H9 (cell line): Measurements from ENCODE around the gene MYBPC2. TPM values are rescaled to one million over a fixed set of nuclear protein-coding genes. Genes with fewer than 3 reads are reported as not detected.

Source experiments
- DNase-seq: peaks from one replicate; pipeline ENCODE4 v3.0.0-alpha.2; 2017
- H2AFZ ChIP-seq: one replicate; pipeline ENCODE4 v1.6.1; 2013; ENCODE audit warnings: mild to moderate bottlenecking, low read length, control low read depth, moderate library complexity
- H2AK5ac ChIP-seq: 2 replicates; pipeline ENCODE4 v1.6.1; 2013; ENCODE audit warnings: low read length, control low read depth, mixed read lengths; ENCODE audit not compliant: insufficient read length
- H2BK120ac ChIP-seq: one replicate; pipeline ENCODE4 v1.6.1; 2013; ENCODE audit warnings: low read depth, mild to moderate bottlenecking, low read length, control low read depth, inconsistent platforms; ENCODE audit not compliant: poor library complexity, severe bottlenecking
- H2BK12ac ChIP-seq: 2 replicates; pipeline ENCODE4 v1.6.1; 2013; ENCODE audit warnings: low read length, control low read depth, mixed read lengths, low read depth; ENCODE audit not compliant: insufficient read length
- H2BK15ac ChIP-seq: 2 replicates; pipeline ENCODE4 v1.6.1; 2013; ENCODE audit warnings: low read depth, low read length, control low read depth
- H2BK20ac ChIP-seq: one replicate; pipeline ENCODE4 v1.6.1; 2013; ENCODE audit warnings: low read depth, mild to moderate bottlenecking, low read length, control low read depth, inconsistent platforms; ENCODE audit not compliant: poor library complexity, severe bottlenecking
- H2BK5ac ChIP-seq: 2 replicates; pipeline ENCODE4 v1.6.1; 2013; ENCODE audit warnings: low read length, control low read depth, mixed read lengths; ENCODE audit not compliant: insufficient read length
- H3K14ac ChIP-seq: 2 replicates; pipeline ENCODE4 v1.6.1; 2013; ENCODE audit warnings: low read length, control low read depth; ENCODE audit not compliant: insufficient read depth
- H3K18ac ChIP-seq: 2 replicates; pipeline ENCODE4 v1.6.1; 2013; ENCODE audit warnings: low read depth, mild to moderate bottlenecking, mixed read lengths, low read length, control low read depth; ENCODE audit not compliant: insufficient read length
- H3K23ac ChIP-seq: 2 replicates; pipeline ENCODE4 v1.6.1; 2013; ENCODE audit warnings: low read length, control low read depth, mixed read lengths, low read depth; ENCODE audit not compliant: insufficient read length
- H3K23me2 ChIP-seq: 2 replicates; pipeline ENCODE4 v1.6.1; 2013; ENCODE audit warnings: low read depth, mild to moderate bottlenecking, mixed read lengths, low read length, control low read depth; ENCODE audit not compliant: insufficient read length, poor library complexity, severe bottlenecking
- H3K27ac ChIP-seq: 2 replicates; pipeline ENCODE4 v1.5.1; 2013; ENCODE audit warnings: low read length, control low read depth, mixed read lengths, low read depth; ENCODE audit not compliant: insufficient read length
- H3K27me3 ChIP-seq: 2 replicates; pipeline ENCODE4 v1.6.1; 2013; ENCODE audit warnings: low read length, control low read depth, inconsistent platforms; ENCODE audit not compliant: insufficient read depth
- H3K4ac ChIP-seq: 2 replicates; pipeline ENCODE4 v1.6.1; 2013; ENCODE audit warnings: low read depth, mild to moderate bottlenecking, control low read depth, inconsistent platforms, low read length, moderate library complexity
- H3K4me1 ChIP-seq: 2 replicates; pipeline ENCODE4 v1.6.1; 2013; ENCODE audit warnings: low read length, control low read depth, inconsistent platforms; ENCODE audit not compliant: insufficient read depth
- H3K4me2 ChIP-seq: 2 replicates; pipeline ENCODE4 v1.6.1; 2013; ENCODE audit warnings: low read length, control low read depth, mixed read lengths; ENCODE audit not compliant: insufficient read length, insufficient read depth
- H3K56ac ChIP-seq: 2 replicates; pipeline ENCODE4 v1.6.1; 2013; ENCODE audit warnings: low read depth, mild to moderate bottlenecking, mixed read lengths, low read length, control low read depth; ENCODE audit not compliant: insufficient read length
- H3K79me1 ChIP-seq: 2 replicates; pipeline ENCODE4 v1.6.1; 2013; ENCODE audit warnings: low read depth, mild to moderate bottlenecking, moderate library complexity, low read length, control low read depth, inconsistent platforms; ENCODE audit not compliant: insufficient read depth, poor library complexity, severe bottlenecking
- H3K79me2 ChIP-seq: 2 replicates; pipeline ENCODE4 v1.6.1; 2013; ENCODE audit warnings: low read length, control low read depth, inconsistent platforms; ENCODE audit not compliant: insufficient read depth
- H3K9ac ChIP-seq: 2 replicates; pipeline ENCODE4 v1.6.1; 2013; ENCODE audit warnings: low read length, control low read depth, mixed read lengths; ENCODE audit not compliant: insufficient read length; ENCODE audit errors: extremely low read depth
- H3K9me3 ChIP-seq: one replicate; pipeline ENCODE4 v1.6.1; 2013; ENCODE audit warnings: low read depth, low read length, inconsistent platforms; ENCODE audit not compliant: control insufficient read depth
- H3T11ph ChIP-seq: one replicate; pipeline ENCODE4 v1.6.1; 2013; ENCODE audit warnings: mild to moderate bottlenecking, low read length, control low read depth, inconsistent platforms
- H4K20me1 ChIP-seq: one replicate; pipeline ENCODE4 v1.6.1; 2013; ENCODE audit not compliant: control insufficient read depth, insufficient read length, insufficient read depth
- H4K5ac ChIP-seq: 2 replicates; pipeline ENCODE4 v1.6.1; 2013; ENCODE audit warnings: low read depth, mild to moderate bottlenecking, mixed read lengths, low read length, control low read depth; ENCODE audit not compliant: insufficient read length
- H4K8ac ChIP-seq: replicated peaks from 2 replicates; pipeline ENCODE4 v1.6.1; 2013; ENCODE audit warnings: low read length, control low read depth, mixed read lengths, low read depth; ENCODE audit not compliant: insufficient read length
- H4K91ac ChIP-seq: 2 replicates; pipeline ENCODE4 v1.6.1; 2013; ENCODE audit warnings: low read depth, mild to moderate bottlenecking, moderate library complexity, mixed read lengths, low read length, control low read depth; ENCODE audit not compliant: insufficient read length
- H3K27ac Mint-ChIP-seq, 3 experiments: 2 replicates in 2 of 3; 3 replicates in 1 of 3; pipeline ENCODE4 v1.8.0; 2020 to 2021; ENCODE audit warnings: mixed read lengths in 3 of 3, mild to moderate bottlenecking in 1 of 3, moderate library complexity in 1 of 3
- H3K27me3 Mint-ChIP-seq: 2 replicates; pipeline ENCODE4 v1.8.0; 2021; ENCODE audit warnings: low read depth, mild to moderate bottlenecking, moderate library complexity, mixed read lengths
- H3K36me3 Mint-ChIP-seq, 3 experiments: 2 replicates in 2 of 3; 3 replicates in 1 of 3; pipeline ENCODE4 v1.8.0; 2020 to 2021; ENCODE audit warnings: low read depth in 3 of 3, mixed read lengths in 3 of 3; ENCODE audit not compliant: insufficient read depth in 1 of 3
- H3K4me1 Mint-ChIP-seq, 2 experiments: 2 replicates each; pipeline ENCODE4 v1.8.0; 2020; ENCODE audit warnings: mixed read lengths in 2 of 2
- H3K4me3 Mint-ChIP-seq, 2 experiments: 2 replicates in 1 of 2; 3 replicates in 1 of 2; pipeline ENCODE4 v1.8.0; 2020 to 2021; ENCODE audit warnings: mild to moderate bottlenecking in 2 of 2, mixed read lengths in 2 of 2, moderate library complexity in 1 of 2
- H3K9me3 Mint-ChIP-seq, 2 experiments: 2 replicates in 1 of 2; 3 replicates in 1 of 2; pipeline ENCODE4 v1.8.0; 2020; ENCODE audit warnings: mild to moderate bottlenecking in 2 of 2, mixed read lengths in 2 of 2, moderate library complexity in 1 of 2
- WGBS: extraction: QIAGEN DNeasy Blood & Tissue Kit; methylation state at CpG from one replicate; pipeline ENCODE4 v1.1.7; 2013; ENCODE audit warnings: missing lambda C conversion rate, low lambda C conversion rate, mixed read lengths; ENCODE audit not compliant: insufficient read length; ENCODE audit errors: extremely low coverage; 5-methylcytosine and 5-hydroxymethylcytosine counted together
- total RNA-seq: library from RNA; stranded (reverse); gene quantifications from 2 replicates; pipeline ENCODE4 v1.2.1, GENCODE V29; 2021
- TF ChIP-seq, protein P1 (sequence below): fragments of 200-600 bp; sonication (generic); conservative IDR thresholded peaks from 3 replicates; pipeline ENCODE4 v1.8.0; 2021; ENCODE audit warnings: antibody characterized with exemption, mild to moderate bottlenecking

Gene MYBPC2
- total RNA-seq, 1 experiment from 2014 or later: 4.9 TPM

- H3K23me2 ChIP-seq: no peaks in the 10 kb centered on the region
- H2BK15ac ChIP-seq: no peak within 1 kb of the TSS
- H3K23ac ChIP-seq: no peak within 1 kb of the TSS
- no peak within 1 kb of the TSS for H3T11ph ChIP-seq
- peaks cover 7 to 27% of the 10 kb centered on the region in 2 experiments for H3K4me1 Mint-ChIP-seq
- peak within 1 kb of the TSS; percentile 88 to 98 (median 89); a peak in 5 of 7 replicates for H3K27ac Mint-ChIP-seq
- no peak within 1 kb of the TSS for H2AK5ac ChIP-seq
- peak; percentile 98 for DNase-seq
- no peaks in the 10 kb centered on the region for H4K20me1 ChIP-seq
- H4K8ac ChIP-seq: no peak within 1 kb of the TSS
- H3K4ac ChIP-seq: no peak within 1 kb of the TSS
- TF ChIP-seq, protein P1, sequence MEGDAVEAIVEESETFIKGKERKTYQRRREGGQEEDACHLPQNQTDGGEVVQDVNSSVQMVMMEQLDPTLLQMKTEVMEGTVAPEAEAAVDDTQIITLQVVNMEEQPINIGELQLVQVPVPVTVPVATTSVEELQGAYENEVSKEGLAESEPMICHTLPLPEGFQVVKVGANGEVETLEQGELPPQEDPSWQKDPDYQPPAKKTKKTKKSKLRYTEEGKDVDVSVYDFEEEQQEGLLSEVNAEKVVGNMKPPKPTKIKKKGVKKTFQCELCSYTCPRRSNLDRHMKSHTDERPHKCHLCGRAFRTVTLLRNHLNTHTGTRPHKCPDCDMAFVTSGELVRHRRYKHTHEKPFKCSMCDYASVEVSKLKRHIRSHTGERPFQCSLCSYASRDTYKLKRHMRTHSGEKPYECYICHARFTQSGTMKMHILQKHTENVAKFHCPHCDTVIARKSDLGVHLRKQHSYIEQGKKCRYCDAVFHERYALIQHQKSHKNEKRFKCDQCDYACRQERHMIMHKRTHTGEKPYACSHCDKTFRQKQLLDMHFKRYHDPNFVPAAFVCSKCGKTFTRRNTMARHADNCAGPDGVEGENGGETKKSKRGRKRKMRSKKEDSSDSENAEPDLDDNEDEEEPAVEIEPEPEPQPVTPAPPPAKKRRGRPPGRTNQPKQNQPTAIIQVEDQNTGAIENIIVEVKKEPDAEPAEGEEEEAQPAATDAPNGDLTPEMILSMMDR: no peak
- no peak within 1 kb of the TSS for H2BK5ac ChIP-seq
- no peak within 1 kb of the TSS for H2BK120ac ChIP-seq
- no CpG with 5 or more reads among the region's 69 CpGs for WGBS
- H3K36me3 Mint-ChIP-seq: no peaks in the 10 kb centered on the region; a peak in 1 of 7 replicates
- H3K27ac ChIP-seq: no peak within 1 kb of the TSS
- H2BK12ac ChIP-seq: no peak within 1 kb of the TSS
- peak within 1 kb of the TSS; percentile 78 for H3K18ac ChIP-seq
- peak within 1 kb of the TSS; percentile 13 for H3K9ac ChIP-seq
- H3K27me3 ChIP-seq: peaks cover 2% of the 10 kb centered on the region; the same call in 1 of the 2 replicates
- H3K9me3 Mint-ChIP-seq: no peaks in the 10 kb centered on the region; a peak in 1 of 5 replicates
- H3K4me2 ChIP-seq: peak within 1 kb of the TSS; percentile 57
- H3K56ac ChIP-seq: no peak within 1 kb of the TSS
- peaks cover 54% of the 10 kb centered on the region for H3K27me3 Mint-ChIP-seq
- no peak within 1 kb of the TSS for H4K5ac ChIP-seq
- H4K91ac ChIP-seq: no peak within 1 kb of the TSS
- peak within 1 kb of the TSS; percentile 81 to 87 for H3K4me3 Mint-ChIP-seq
- H3K4me1 ChIP-seq: no peaks in the 10 kb centered on the region
- no peak within 1 kb of the TSS for H2BK20ac ChIP-seq
- H3K79me1 ChIP-seq: no peaks in the 10 kb centered on the region
- H3K79me2 ChIP-seq: no peaks in the 10 kb centered on the region
- H3K9me3 ChIP-seq: no peaks in the 10 kb centered on the region
- peak within 1 kb of the TSS; percentile 51; the same call in 1 of the 2 replicates for H3K14ac ChIP-seq
- no peak within 1 kb of the TSS for H2AFZ ChIP-seq
These were observed 78.6 kb downstream of the MYBPC2 start, which contains the start of gene JOSD2 for GRCh38 chr19:50511069-50511822. JOSD2 (minus strand) TSS chr19:50511191; CDS start chr19:50510431, 760 bp downstream.
